ENCODE results near the gene SLC25A42. TPM values are rescaled to one million over a fixed set of nuclear protein-coding genes. Genes with fewer than 3 reads are reported as not detected.

SLC25A42 gene
- total and polyA plus RNA-seq, 2 of the 4 experiments (the other 2 are of a cell fraction) = 2.0 to 9.9 TPM

- Histone ChIP-seq H4K91ac (ENCODE audit: insufficient read depth, low read depth, low read length) (no peak overlapping the region), H2AFZ (replicated peaks; ENCODE audit: low read length, poor library complexity) (no peak overlapping the region), H3K23ac (ENCODE audit: low read depth, low read length) (no peak overlapping the region), H3K18ac (ENCODE audit: low read depth, low read length) (no peak overlapping the region), H3K9me1 (ENCODE audit: insufficient read depth, low read length) (no peaks in the 10 kb centered on the region), H2AK5ac (ENCODE audit: low read depth, low read length) (no peak overlapping the region), H3K4me3 (ENCODE audit: insufficient read depth, low read depth, low read length) (no peak overlapping the region), H3K27ac (ENCODE audit: insufficient read depth, low read length) (no peak overlapping the region), H3K56ac (ENCODE audit: extremely low read depth, insufficient read depth, low read length) (no peak overlapping the region), H3K14ac (replicated peaks; ENCODE audit: low read depth, low read length) (no peak overlapping the region), H3K4me1 (ENCODE audit: control insufficient read depth, insufficient read depth, low read length) (peaks cover 6% of the 10 kb centered on the region; the same call in 1 of the 2 replicates), H3K4me2 (ENCODE audit: low read depth, low read length) (no peak overlapping the region), H3K9me3 (ENCODE audit: control insufficient read depth, insufficient read depth, low read length) (peaks cover 11% of the 10 kb centered on the region), H4K5ac (ENCODE audit: low read depth, low read length) (no peak overlapping the region), H2BK5ac (ENCODE audit: low read depth, low read length, poor library complexity, severe bottlenecking) (no peak overlapping the region), H3K27me3 (ENCODE audit: control insufficient read depth, insufficient read depth, low read length) (no peaks in the 10 kb centered on the region), H3K9ac (ENCODE audit: low read depth, low read length) (no peak overlapping the region), H4K20me1 (ENCODE audit: insufficient read depth, low read length) (peaks cover 7% of the 10 kb centered on the region), H4K8ac (ENCODE audit: low read depth in 2 of 2, low read length in 2 of 2) (no peak overlapping the region), H3K36me3 (ENCODE audit: control insufficient read depth, insufficient read depth, low read length) (peaks cover 6% of the 10 kb centered on the region), H2BK15ac (ENCODE audit: low read depth, low read length) (no peak overlapping the region), H2AK9ac (replicated peaks; ENCODE audit: low read depth, low read length, poor library complexity) (no peak overlapping the region), H2BK120ac (ENCODE audit: low read depth, low read length) (no peak overlapping the region), H3K4ac (ENCODE audit: low read depth, low read length) (no peak overlapping the region), H3K79me1 (ENCODE audit: low read depth in 1 of 2, low read length in 2 of 2) (peaks cover 8 to 21% of the 10 kb centered on the region in 2 experiments; a peak in 3 of 4 replicates), H2BK20ac (ENCODE audit: low read depth, low read length) (no peak overlapping the region)
- POLR2A ChIA-PET (ENCODE audit: unreplicated experiment) = no interaction called here
- CTCF ChIA-PET = no interaction called here
- no peak for TF ChIP-seq CEBPB (IDR thresholded peaks at IDR 0.05; ENCODE audit: low read depth, low read length)
- TF ChIP-seq MXI1 (IDR thresholded peaks at IDR 0.05; ENCODE audit: borderline replicate concordance, low read depth, low read length) = no peak
- no peak for TF ChIP-seq FOS (IDR thresholded peaks at IDR 0.05; ENCODE audit: low read depth, low read length)
- no peak for TF ChIP-seq RFX5 (IDR thresholded peaks at IDR 0.05; ENCODE audit: low read depth, low read length)
- TF ChIP-seq MAFK (IDR thresholded peaks at IDR 0.05; ENCODE audit: low read depth, low read length) = no peak
- no peak for TF ChIP-seq POLR2A (IDR thresholded peaks at IDR 0.05; ENCODE audit: low read depth, low read length)
- TF ChIP-seq NFE2L2 (IDR thresholded peaks at IDR 0.05; ENCODE audit: low read depth, low read length) = no peak
- no peak for TF ChIP-seq CHD1 (IDR thresholded peaks at IDR 0.05; ENCODE audit: low read depth, low read length)
- no peak for TF ChIP-seq ELK1 (IDR thresholded peaks at IDR 0.05; ENCODE audit: borderline replicate concordance, low read depth, low read length)
- no peak for TF ChIP-seq CTCF (conservative IDR thresholded peaks at IDR 0.05; ENCODE audit: low read depth, low read length)
- no peak for TF ChIP-seq RAD21 (IDR thresholded peaks at IDR 0.05; ENCODE audit: low read length)
- TF ChIP-seq USF2 (IDR thresholded peaks at IDR 0.05; ENCODE audit: low read depth, low read length) = no peak
- TF ChIP-seq RCOR1 (IDR thresholded peaks at IDR 0.05; ENCODE audit: insufficient replicate concordance, low read length) = no peak
- TF ChIP-seq BHLHE40 (IDR thresholded peaks at IDR 0.05; ENCODE audit: low read depth, low read length) = no peak
- TF ChIP-seq MAZ (IDR thresholded peaks at IDR 0.05; ENCODE audit: borderline replicate concordance, low read depth, low read length) = no peak
- dilution Hi-C loops (cut with HindIII; ENCODE audit: low sequenced_read_pairs, unreplicated experiment) (no loop called here), intact Hi-C loops (cut with micrococcal nuclease) (no loop called here), in situ Hi-C loops (cut with MboI; ENCODE audit: low sequenced_read_pairs) (no loop called here)
- DNase-seq (no peak), ATAC-seq (ENCODE audit: low read depth) (no peak)
- BruUV-seq (replicated peaks) = no TSS peak
- 100% methylated on average over 8 of the region's 12 CpGs; no CpG with 5 or more reads in 1 of the 2 experiments for WGBS, 2 experiments (ENCODE audit: extremely low coverage in 2 of 2, insufficient read length in 1 of 2)
Observed at GRCh38 chr19:19132912-19133311, 69.1 kb downstream of the SLC25A42 start.
